ENCODE results near the gene DDA1.
A peak's percentile ranks its signal among the peaks of the same experiment; 100 is the strongest.

DDA1 gene

GRCh38 chr19:17330262-17331044 is 21.1 kb downstream of the DDA1 start:
- no peak for FAIRE-seq

- no peak for FAIRE-seq
These were observed 21.7 kb downstream of the DDA1 start for GRCh38 chr19:17331045-17331558.

- FAIRE-seq: no peak
These were observed 23.0 kb downstream of the DDA1 start for GRCh38 chr19:17332360-17332676.

GRCh38 chr19:17332677-17333581 is 23.6 kb downstream of the DDA1 start:
- no peak for FAIRE-seq

GRCh38 chr19:17333611-17334413 is 24.4 kb downstream of the DDA1 start:
- FAIRE-seq: no peak

GRCh38 chr19:17334414-17335409 is 25.3 kb downstream of the DDA1 start, which contains the start of gene ANO8:
ANO8 (minus strand) TSS chr19:17334855; CDS start chr19:17334670, 185 bp downstream.
- FAIRE-seq: peak; percentile 35

GRCh38 chr19:17335575-17335974 is 26.2 kb downstream of the DDA1 start:
- FAIRE-seq: no peak

GRCh38 chr19:17336872-17337674 is 27.7 kb downstream of the DDA1 start, which contains the start of gene GTPBP3:
GTPBP3 (plus strand) TSS chr19:17337553; CDS start chr19:17337612, 59 bp downstream.
- peak; percentile 96 for FAIRE-seq

GRCh38 chr19:17337675-17338432 is 28.5 kb downstream of the DDA1 start:
- FAIRE-seq: no peak

GRCh38 chr19:17338433-17339078 is 29.2 kb downstream of the DDA1 start:
- FAIRE-seq: no peak

GRCh38 chr19:17339088-17339741 is 29.9 kb downstream of the DDA1 start:
- FAIRE-seq: no peak

GRCh38 chr19:17340302-17340870 is 31.0 kb downstream of the DDA1 start:
- FAIRE-seq: no peak

- FAIRE-seq: no peak
These were observed 31.6 kb downstream of the DDA1 start for GRCh38 chr19:17340871-17341357.

GRCh38 chr19:17341386-17341785 is 32.0 kb downstream of the DDA1 start:
- FAIRE-seq: no peak

- FAIRE-seq: no peak
These were observed 32.5 kb downstream of the DDA1 start for GRCh38 chr19:17341845-17342244.

- no peak for FAIRE-seq
These were observed 36.8 kb downstream of the DDA1 start for GRCh38 chr19:17346109-17346671.

GRCh38 chr19:17347361-17347760 is 38.0 kb downstream of the DDA1 start:
- no peak for FAIRE-seq

- FAIRE-seq: no peak
These were observed 38.5 kb downstream of the DDA1 start for GRCh38 chr19:17347877-17348276.

Data from endometrium (tissue), 2 donors.